K562 (cell line): ENCODE results near the gene CEP89. TPM values are rescaled to one million over a fixed set of nuclear protein-coding genes. Genes with fewer than 3 reads are reported as not detected.

ENCODE experiments used
- ETV5 ChIP-seq: sonication (generic); formaldehyde crosslinking; IDR thresholded peaks from 2 replicates; pipeline ENCODE4 v1.4.0; 2020; ENCODE audit warnings: low read depth, mild to moderate bottlenecking, missing genetic modification reagents
- FOXJ2 ChIP-seq: fragments of 200-800 bp; sonication (Bioruptor generic); IDR thresholded peaks from 2 replicates; pipeline ENCODE4 v1.6.1; 2016; ENCODE audit warnings: missing genetic modification characterization, missing compliant biosample characterization
- GATAD2A ChIP-seq: fragments of 450-650 bp; IDR thresholded peaks from 2 replicates; pipeline ENCODE4 v1.6.1; 2017
- KLF6 ChIP-seq: fragments of 250-450 bp; sonication (Bioruptor Pico); IDR thresholded peaks from 2 replicates; pipeline ENCODE4 v1.4.0; 2020; ENCODE audit warnings: mild to moderate bottlenecking, moderate library complexity, borderline replicate concordance
- PHB2 ChIP-seq: fragments of 450-650 bp; IDR thresholded peaks from 2 replicates; pipeline ENCODE4 v1.6.1; 2017; ENCODE audit warnings: low read depth
- PML ChIP-seq: IDR thresholded peaks from 2 replicates; pipeline ENCODE4 v1.6.1; 2012; ENCODE audit warnings: low read length, inconsistent platforms
- PURB ChIP-seq: sonication (generic); formaldehyde crosslinking; IDR thresholded peaks from 2 replicates; pipeline ENCODE4 v1.9.0; 2021; ENCODE audit warnings: low read depth, mild to moderate bottlenecking, missing genetic modification reagents
- SLC30A9 ChIP-seq: fragments of 250-450 bp; sonication (Bioruptor Pico); IDR thresholded peaks from 2 replicates; pipeline ENCODE4 v1.8.0; 2022; ENCODE audit warnings: mild to moderate bottlenecking, moderate library complexity
- ZNF764 ChIP-seq: fragments of 250-450 bp; sonication (Bioruptor Pico); IDR thresholded peaks from 2 replicates; pipeline ENCODE4 v1.4.0; 2020; ENCODE audit warnings: low read depth, mild to moderate bottlenecking, moderate library complexity
- polyA plus RNA-seq, 8 experiments: library from polyadenylated mRNA; depleted of rRNA in 4 of 8; stranded (reverse) in 5 of 8; unstranded in 3 of 8; fragments of >200 nt; fragmentation: Nextera tagmentation in 2 of 8; fragmentation: Illumina TruSeq in 1 of 8; extraction: Ambion mirVana in 2 of 8; extraction: Trizol in 1 of 8; gene quantifications; 2 replicates each; pipeline versions ENCODE4 v1.2.1 to v1.2.3, GENCODE V29; 2011 to 2014; ENCODE audit warnings: inconsistent platforms in 1 of 8, missing spikeins in 1 of 8
- total RNA-seq, 7 experiments: library from RNA; depleted of rRNA in 6 of 7; stranded (reverse); fragments of >200 nt in 6 of 7; fragmentation: Illumina TruSeq in 2 of 7; extraction: Trizol in 2 of 7; gene quantifications; 2 replicates each; pipeline versions ENCODE4 v1.2.1 to v1.2.3, GENCODE V29; 2011 to 2021; ENCODE audit warnings: low replicate concordance in 1 of 7
- TF ChIP-seq, protein P1 (sequence below): IDR thresholded peaks from 2 replicates; pipeline ENCODE4 v1.6.1; 2014; ENCODE audit warnings: antibody characterized with exemption
- TF ChIP-seq, protein P2 (sequence below): fragments of 450-650 bp; IDR thresholded peaks from 2 replicates; pipeline ENCODE4 v1.7.0; 2016; ENCODE audit warnings: borderline replicate concordance
- TF ChIP-seq, protein P3 (sequence below): fragments of 150-350 bp; IDR thresholded peaks from 2 replicates; pipeline ENCODE4 v1.6.1; 2014; ENCODE audit warnings: low read depth, mild to moderate bottlenecking, low read length, borderline replicate concordance
- TF ChIP-seq, protein P4 (sequence below): fragments of 450-650 bp; IDR thresholded peaks from 2 replicates; pipeline ENCODE4 v1.6.1; 2018; ENCODE audit not compliant: partially characterized antibody
- TF ChIP-seq, protein P5 (sequence below): fragments of 450-650 bp; formaldehyde crosslinking; IDR thresholded peaks from 2 replicates; pipeline ENCODE4 v1.4.0; 2020; ENCODE audit warnings: mild to moderate bottlenecking
- TF ChIP-seq, protein P6 (sequence below): fragments of 250-450 bp; sonication (Bioruptor Pico); IDR thresholded peaks from 2 replicates; pipeline ENCODE4 v1.6.1; 2021; ENCODE audit warnings: mild to moderate bottlenecking

The CEP89 gene
- total and polyA plus RNA-seq, 9 of the 15 experiments (the other 6 are each of a cell fraction or from before 2014, with no cell fraction given) = 5.5 to 15.0 (median 7.2) TPM

DNA sequence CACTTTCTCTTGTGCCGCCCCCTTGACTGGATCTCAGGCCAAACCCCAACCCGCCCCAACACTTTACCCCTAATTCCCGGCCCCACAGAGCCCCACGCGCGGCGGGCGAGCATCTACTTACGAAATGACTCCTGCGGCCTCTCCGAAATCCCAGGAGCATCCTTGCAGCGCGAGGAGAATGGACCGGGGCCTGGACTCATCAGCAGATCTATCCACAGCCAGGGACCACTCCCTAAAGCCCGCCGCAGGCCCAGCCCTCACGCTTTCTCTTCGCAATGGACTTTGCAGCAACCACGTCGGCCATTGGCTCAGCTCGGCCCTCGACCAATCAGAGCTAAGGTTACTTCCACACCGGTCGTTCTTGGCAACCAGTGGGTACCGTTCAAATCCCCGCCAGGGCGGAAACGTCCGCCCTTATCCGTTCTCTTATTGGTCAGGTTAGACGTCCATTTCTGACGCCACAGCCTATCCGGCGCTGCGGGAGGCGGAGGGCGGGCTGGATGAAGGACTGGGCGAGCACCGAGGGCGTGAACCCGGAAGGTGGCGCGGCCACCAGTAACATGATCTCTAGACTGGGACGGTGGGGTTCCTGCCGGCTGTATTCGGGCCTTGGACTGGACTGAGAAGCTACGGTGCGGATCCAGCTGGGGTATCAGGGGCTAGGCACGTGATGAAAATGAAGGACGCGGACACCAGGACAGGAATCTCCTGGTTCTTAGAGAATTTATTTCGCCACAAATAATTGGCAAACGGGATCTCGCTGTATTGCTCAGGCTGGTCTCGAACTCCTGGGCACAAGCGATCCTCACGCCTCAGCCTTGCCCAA is at the start of gene CEP89, which contains the start of gene FAAP24 (continued):
- TF ChIP-seq, protein P1, sequence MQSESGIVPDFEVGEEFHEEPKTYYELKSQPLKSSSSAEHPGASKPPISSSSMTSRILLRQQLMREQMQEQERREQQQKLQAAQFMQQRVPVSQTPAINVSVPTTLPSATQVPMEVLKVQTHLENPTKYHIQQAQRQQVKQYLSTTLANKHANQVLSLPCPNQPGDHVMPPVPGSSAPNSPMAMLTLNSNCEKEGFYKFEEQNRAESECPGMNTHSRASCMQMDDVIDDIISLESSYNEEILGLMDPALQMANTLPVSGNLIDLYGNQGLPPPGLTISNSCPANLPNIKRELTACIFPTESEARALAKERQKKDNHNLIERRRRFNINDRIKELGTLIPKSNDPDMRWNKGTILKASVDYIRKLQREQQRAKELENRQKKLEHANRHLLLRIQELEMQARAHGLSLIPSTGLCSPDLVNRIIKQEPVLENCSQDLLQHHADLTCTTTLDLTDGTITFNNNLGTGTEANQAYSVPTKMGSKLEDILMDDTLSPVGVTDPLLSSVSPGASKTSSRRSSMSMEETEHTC = no peak
- TF ChIP-seq FOXJ2 (tag) (peak; percentile 58; the same call in 1 of the 2 replicates), ZNF764 (CRISPR knock-in tag) (no peak), PHB2 (no peak), GATAD2A (no peak), PURB (CRISPR knock-in tag) (no peak), PML (no peak), SLC30A9 (CRISPR knock-in tag) (no peak), ETV5 (CRISPR knock-in tag) (no peak), KLF6 (no peak)
- TF ChIP-seq, protein P2, sequence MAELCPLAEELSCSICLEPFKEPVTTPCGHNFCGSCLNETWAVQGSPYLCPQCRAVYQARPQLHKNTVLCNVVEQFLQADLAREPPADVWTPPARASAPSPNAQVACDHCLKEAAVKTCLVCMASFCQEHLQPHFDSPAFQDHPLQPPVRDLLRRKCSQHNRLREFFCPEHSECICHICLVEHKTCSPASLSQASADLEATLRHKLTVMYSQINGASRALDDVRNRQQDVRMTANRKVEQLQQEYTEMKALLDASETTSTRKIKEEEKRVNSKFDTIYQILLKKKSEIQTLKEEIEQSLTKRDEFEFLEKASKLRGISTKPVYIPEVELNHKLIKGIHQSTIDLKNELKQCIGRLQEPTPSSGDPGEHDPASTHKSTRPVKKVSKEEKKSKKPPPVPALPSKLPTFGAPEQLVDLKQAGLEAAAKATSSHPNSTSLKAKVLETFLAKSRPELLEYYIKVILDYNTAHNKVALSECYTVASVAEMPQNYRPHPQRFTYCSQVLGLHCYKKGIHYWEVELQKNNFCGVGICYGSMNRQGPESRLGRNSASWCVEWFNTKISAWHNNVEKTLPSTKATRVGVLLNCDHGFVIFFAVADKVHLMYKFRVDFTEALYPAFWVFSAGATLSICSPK = no peak
- TF ChIP-seq, protein P3, sequence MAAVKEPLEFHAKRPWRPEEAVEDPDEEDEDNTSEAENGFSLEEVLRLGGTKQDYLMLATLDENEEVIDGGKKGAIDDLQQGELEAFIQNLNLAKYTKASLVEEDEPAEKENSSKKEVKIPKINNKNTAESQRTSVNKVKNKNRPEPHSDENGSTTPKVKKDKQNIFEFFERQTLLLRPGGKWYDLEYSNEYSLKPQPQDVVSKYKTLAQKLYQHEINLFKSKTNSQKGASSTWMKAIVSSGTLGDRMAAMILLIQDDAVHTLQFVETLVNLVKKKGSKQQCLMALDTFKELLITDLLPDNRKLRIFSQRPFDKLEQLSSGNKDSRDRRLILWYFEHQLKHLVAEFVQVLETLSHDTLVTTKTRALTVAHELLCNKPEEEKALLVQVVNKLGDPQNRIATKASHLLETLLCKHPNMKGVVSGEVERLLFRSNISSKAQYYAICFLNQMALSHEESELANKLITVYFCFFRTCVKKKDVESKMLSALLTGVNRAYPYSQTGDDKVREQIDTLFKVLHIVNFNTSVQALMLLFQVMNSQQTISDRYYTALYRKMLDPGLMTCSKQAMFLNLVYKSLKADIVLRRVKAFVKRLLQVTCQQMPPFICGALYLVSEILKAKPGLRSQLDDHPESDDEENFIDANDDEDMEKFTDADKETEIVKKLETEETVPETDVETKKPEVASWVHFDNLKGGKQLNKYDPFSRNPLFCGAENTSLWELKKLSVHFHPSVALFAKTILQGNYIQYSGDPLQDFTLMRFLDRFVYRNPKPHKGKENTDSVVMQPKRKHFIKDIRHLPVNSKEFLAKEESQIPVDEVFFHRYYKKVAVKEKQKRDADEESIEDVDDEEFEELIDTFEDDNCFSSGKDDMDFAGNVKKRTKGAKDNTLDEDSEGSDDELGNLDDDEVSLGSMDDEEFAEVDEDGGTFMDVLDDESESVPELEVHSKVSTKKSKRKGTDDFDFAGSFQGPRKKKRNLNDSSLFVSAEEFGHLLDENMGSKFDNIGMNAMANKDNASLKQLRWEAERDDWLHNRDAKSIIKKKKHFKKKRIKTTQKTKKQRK = no peak
- TF ChIP-seq, protein P4, sequence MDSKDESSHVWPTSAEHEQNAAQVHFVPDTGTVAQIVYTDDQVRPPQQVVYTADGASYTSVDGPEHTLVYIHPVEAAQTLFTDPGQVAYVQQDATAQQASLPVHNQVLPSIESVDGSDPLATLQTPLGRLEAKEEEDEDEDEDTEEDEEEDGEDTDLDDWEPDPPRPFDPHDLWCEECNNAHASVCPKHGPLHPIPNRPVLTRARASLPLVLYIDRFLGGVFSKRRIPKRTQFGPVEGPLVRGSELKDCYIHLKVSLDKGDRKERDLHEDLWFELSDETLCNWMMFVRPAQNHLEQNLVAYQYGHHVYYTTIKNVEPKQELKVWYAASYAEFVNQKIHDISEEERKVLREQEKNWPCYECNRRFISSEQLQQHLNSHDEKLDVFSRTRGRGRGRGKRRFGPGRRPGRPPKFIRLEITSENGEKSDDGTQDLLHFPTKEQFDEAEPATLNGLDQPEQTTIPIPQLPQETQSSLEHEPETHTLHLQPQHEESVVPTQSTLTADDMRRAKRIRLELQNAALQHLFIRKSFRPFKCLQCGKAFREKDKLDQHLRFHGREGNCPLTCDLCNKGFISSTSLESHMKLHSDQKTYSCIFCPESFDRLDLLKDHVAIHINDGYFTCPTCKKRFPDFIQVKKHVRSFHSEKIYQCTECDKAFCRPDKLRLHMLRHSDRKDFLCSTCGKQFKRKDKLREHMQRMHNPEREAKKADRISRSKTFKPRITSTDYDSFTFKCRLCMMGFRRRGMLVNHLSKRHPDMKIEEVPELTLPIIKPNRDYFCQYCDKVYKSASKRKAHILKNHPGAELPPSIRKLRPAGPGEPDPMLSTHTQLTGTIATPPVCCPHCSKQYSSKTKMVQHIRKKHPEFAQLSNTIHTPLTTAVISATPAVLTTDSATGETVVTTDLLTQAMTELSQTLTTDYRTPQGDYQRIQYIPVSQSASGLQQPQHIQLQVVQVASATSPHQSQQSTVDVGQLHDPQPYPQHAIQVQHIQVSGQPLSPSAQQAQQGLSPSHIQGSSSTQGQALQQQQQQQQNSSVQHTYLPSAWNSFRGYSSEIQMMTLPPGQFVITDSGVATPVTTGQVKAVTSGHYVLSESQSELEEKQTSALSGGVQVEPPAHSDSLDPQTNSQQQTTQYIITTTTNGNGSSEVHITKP = peak; percentile 76
- TF ChIP-seq, protein P5, sequence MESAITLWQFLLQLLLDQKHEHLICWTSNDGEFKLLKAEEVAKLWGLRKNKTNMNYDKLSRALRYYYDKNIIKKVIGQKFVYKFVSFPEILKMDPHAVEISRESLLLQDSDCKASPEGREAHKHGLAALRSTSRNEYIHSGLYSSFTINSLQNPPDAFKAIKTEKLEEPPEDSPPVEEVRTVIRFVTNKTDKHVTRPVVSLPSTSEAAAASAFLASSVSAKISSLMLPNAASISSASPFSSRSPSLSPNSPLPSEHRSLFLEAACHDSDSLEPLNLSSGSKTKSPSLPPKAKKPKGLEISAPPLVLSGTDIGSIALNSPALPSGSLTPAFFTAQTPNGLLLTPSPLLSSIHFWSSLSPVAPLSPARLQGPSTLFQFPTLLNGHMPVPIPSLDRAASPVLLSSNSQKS (CRISPR knock-in tag) = no peak
- TF ChIP-seq, protein P6, sequence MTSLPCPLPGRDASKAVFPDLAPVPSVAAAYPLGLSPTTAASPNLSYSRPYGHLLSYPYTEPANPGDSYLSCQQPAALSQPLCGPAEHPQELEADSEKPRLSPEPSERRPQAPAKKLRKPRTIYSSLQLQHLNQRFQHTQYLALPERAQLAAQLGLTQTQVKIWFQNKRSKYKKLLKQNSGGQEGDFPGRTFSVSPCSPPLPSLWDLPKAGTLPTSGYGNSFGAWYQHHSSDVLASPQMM (CRISPR knock-in tag) = no peak
